ENCODE measurements around the gene FOLR2. TPM values are rescaled to one million over a fixed set of nuclear protein-coding genes. Genes with fewer than 3 reads are reported as not detected.

The FOLR2 gene
- polyA plus RNA-seq, 1 of the 3 experiments (the other 2 are of a cell fraction): not detected

DNA sequence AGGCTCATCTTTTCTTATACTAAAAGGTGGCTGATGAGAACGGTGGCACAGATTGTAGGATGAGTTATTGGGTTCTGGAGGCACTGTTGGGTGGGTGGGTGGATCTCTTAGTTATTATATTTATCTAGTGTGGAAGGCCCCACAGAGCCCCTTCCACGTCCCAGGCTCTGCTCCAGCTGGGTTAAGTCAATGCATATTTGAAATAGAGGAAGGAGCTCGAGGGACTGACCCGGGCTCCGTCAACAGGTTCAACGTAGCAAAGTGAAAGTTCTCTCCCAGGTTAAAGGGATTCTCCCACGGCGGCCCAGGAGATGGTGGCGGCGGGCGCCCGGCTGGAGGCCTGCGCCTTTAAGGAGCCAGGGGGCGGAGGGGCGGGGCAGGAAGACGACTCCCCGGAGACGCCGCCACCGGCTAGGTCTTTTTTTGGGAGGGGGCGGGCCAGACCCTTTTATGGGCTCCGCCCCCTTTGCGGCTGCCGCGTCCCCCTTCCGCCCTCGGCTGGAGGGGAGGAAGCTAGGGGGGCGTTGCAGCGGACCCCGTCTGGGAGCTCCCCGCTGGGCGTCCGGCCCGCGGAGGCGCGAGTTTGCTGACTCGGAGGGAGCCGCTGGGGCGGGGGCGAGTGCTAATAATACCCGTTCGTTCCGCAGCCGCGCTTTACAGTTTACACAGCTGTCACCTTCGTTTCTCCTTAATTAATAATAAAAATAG lies 6.5 kb downstream of the FOLR2 start (continued):
- TF ChIP-seq TAF1 (IDR thresholded peaks at IDR 0.05; ENCODE audit: borderline replicate concordance, low read depth, low read length) (0 out of 2 replicates have a peak, but pooled peaks have one; percentile 21), SIN3A (IDR thresholded peaks at IDR 0.05; ENCODE audit: borderline replicate concordance, low read depth, low read length) (no peak; the same call in 1 of the 2 replicates)

DNA sequence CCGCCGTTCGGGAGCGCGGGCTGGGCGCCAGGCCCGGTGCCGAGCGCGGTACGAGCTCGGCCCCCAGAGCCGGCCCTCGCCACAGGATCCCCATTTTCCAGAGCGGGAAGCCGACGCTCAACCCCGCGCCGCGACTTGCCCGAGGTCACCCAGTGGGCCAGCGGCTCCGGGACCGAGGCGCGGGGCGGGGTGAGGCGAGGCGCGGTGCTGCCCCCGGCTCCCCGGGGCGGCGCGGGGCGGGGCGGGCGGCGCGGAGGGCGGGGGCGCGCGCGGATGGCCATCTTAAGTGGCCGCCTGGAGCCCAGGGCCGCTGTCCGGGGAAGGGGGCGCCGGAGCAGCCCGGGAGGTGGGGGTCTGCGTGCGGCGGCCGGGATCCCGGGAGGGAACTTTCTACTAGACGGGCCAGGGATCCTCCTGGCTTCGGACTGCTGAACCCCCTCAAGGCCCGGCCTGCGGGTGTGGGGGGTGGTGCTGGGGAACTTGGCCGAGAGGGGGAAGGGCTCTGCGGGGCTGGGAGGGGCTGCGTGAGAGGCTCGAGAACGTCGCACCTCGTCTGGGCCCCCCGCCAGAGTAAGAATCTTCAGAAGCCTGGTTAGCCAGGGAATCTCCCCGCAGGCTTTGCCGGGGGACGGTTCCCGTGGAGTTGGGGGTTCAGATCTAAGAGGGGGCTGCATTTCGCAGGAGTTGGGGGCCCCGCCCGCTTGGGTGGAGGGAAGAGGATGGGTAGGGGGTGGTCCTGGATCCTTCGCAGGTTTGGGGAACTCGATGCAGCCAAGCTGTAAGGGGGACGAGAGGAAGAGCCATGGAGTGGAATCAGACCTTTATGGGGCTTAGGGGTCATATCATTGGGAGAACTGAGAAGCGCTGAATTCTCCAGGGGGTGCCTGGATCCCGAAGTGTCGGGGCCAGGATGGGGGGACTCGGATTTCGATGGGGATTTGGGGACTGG lies 7.3 kb downstream of the FOLR2 start:
- Histone ChIP-seq H4K20me1 (ENCODE audit: insufficient read depth) (peaks cover 39% of the 10 kb centered on the region), H3K9me2 (no peaks in the 10 kb centered on the region), H3F3A (replicated peaks; ENCODE audit: insufficient read depth) (no peaks in the 10 kb centered on the region), H2AFZ (ENCODE audit: low read depth) (peak overlapping the region; percentile 82; the same call in 1 of the 2 replicates), H3K79me2 (ENCODE audit: insufficient read depth) (peaks cover 51% of the 10 kb centered on the region), H3K4me2 (peak overlapping the region; percentile 100), H3K27me3 (ENCODE audit: insufficient read depth) (no peaks in the 10 kb centered on the region), H3K9me3 (no peaks in the 10 kb centered on the region), H3K4me1 (ENCODE audit: control insufficient read depth in 1 of 2, insufficient read depth in 2 of 2, low read depth in 1 of 2, low read length in 1 of 2) (peaks cover 5 to 34% of the 10 kb centered on the region in 2 experiments; a peak in 3 of 4 replicates), H3K4me3 (ENCODE audit: low read depth in 2 of 2, low read length in 1 of 2) (peak overlapping the region; percentile 96 to 100), H3K36me3 (replicated peaks in 1 of 2; ENCODE audit: control insufficient read depth in 1 of 2, insufficient read depth in 2 of 2, low read length in 1 of 2) (peaks cover 21 to 25% of the 10 kb centered on the region in 2 experiments), H3K9ac (peak overlapping the region; percentile 98), H3K27ac (ENCODE audit: low read depth in 2 of 2, low read length in 1 of 2) (peak overlapping the region; percentile 90 to 91)
- CTCF ChIA-PET: interaction anchor here (0.6 to 9.1 kb wide), 16 partner anchors 12 to 247 kb away, joined by 3 to 73 read pairs (median 4); partner anchors contain the start of gene CLPB
- POLR2A ChIA-PET: interaction anchor here (0.6 to 8.7 kb wide), 13 partner anchors 8 to 207 kb away, joined by 3 to 131 read pairs (median 5); partner anchors contain the start of genes ANAPC15 and PHOX2A
- TF ChIP-seq RCOR1 (IDR thresholded peaks at IDR 0.05; ENCODE audit: low read length): no peak
- TF ChIP-seq GATA2 (CRISPR knock-in tag; IDR thresholded peaks at IDR 0.05): no peak
- TF ChIP-seq POLR2AphosphoS5 (IDR thresholded peaks at IDR 0.05; ENCODE audit: low read depth, low read length): no peak
- TF ChIP-seq TAF1 (IDR thresholded peaks at IDR 0.05; ENCODE audit: borderline replicate concordance, low read depth, low read length): peak; percentile 31; the same call in 1 of the 2 replicates
- no peak for TF ChIP-seq JUND (IDR thresholded peaks at IDR 0.05)
- TF ChIP-seq, protein P1, sequence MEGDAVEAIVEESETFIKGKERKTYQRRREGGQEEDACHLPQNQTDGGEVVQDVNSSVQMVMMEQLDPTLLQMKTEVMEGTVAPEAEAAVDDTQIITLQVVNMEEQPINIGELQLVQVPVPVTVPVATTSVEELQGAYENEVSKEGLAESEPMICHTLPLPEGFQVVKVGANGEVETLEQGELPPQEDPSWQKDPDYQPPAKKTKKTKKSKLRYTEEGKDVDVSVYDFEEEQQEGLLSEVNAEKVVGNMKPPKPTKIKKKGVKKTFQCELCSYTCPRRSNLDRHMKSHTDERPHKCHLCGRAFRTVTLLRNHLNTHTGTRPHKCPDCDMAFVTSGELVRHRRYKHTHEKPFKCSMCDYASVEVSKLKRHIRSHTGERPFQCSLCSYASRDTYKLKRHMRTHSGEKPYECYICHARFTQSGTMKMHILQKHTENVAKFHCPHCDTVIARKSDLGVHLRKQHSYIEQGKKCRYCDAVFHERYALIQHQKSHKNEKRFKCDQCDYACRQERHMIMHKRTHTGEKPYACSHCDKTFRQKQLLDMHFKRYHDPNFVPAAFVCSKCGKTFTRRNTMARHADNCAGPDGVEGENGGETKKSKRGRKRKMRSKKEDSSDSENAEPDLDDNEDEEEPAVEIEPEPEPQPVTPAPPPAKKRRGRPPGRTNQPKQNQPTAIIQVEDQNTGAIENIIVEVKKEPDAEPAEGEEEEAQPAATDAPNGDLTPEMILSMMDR (IDR thresholded peaks at IDR 0.05): no peak
- TF ChIP-seq RFX5 (IDR thresholded peaks at IDR 0.05; ENCODE audit: low read length): no peak
- TF ChIP-seq FOXM1 (IDR thresholded peaks at IDR 0.05; ENCODE audit: low read depth): no peak
- TF ChIP-seq CHD2 (IDR thresholded peaks at IDR 0.05; ENCODE audit: low read length, partially characterized antibody): peak; percentile 79
- TF ChIP-seq MXI1 (IDR thresholded peaks at IDR 0.05; ENCODE audit: low read depth, low read length): peak; percentile 51; the same call in 1 of the 2 replicates
- TF ChIP-seq REST (IDR thresholded peaks at IDR 0.05; ENCODE audit: low read depth, low read length): no peak
- TF ChIP-seq RAD21 (IDR thresholded peaks at IDR 0.05; ENCODE audit: low read length): no peak
- no peak for TF ChIP-seq PBX3 (IDR thresholded peaks at IDR 0.05)
- DNase-seq: peak; percentile 84
- WGBS (ENCODE audit: low lambda C conversion rate): under 1% methylated on average over 37 of the region's 84 CpGs

All from SK-N-SH (cell line).